RKO (cell line): ENCODE data around the gene NDUFAF7.
"Not testable (repeated sequence)": the region's sequence is repeated elsewhere in the genome, so short reads cannot be mapped to it uniquely, and the experiment has no call there.

ENCODE experiments used
- DNase-seq: peaks from one replicate; pipeline ENCODE4 v3.0.0-alpha.2; 2016; ENCODE audit warnings: low spot score

NDUFAF7 gene

DNA sequence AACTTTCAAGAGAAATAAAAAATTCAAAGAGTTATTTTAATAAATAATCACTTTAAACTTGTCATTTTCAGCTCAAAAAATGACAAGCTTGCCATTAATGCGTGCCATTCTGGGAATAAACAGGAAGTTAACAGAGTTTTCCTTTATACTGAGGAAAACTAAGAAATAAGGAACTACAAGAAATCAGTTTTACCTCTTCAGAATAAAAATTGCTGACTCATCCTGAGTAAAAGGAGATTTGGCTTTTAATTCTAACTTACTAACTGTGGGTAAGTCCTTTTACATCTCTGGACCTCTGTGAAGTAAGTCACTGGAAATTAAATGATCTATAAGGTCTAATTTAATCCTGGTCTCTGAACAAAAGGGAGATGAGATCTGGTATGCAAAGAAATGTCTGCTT lies 16.2 kb upstream of the NDUFAF7 start:
- DNase-seq: no peak

DNA sequence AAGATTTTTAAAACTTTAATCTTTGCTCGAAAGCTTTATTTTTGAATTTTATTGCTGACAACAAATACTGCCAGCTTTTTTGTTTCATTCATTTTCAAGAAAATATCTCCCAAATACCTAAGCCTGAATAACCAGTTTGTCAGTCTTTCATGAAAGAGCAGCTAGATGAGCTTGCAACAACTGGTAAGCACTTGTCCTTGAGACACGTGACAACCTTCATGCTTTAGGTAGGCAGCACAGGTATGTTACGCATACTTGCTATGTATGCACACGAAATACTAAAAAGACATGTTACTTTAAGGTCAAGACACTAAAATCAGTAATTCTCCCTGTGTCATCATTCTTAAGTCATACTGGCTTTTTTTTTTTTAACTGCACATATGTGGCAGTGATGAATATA lies 12.4 kb upstream of the NDUFAF7 start:
- no peak for DNase-seq

DNA sequence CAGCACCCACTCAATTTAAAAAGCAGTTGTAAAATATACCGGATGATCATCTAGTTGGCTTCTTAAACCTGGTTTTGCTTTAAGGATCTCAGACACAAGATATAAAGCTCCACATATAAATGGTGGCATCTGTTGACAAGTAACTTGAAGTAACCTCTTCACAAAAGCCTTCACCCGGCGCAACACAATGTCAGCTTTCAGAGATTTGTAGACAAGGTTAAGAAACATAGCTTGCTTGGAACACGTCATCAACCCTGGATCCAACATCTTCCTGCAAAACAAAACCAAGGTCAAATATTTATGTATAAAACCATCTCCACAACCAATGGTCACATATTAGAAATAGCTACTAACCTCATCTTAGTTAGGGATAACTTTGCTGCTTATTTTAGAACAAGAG lies 8.3 kb upstream of the NDUFAF7 start:
- DNase-seq: no peak

DNA sequence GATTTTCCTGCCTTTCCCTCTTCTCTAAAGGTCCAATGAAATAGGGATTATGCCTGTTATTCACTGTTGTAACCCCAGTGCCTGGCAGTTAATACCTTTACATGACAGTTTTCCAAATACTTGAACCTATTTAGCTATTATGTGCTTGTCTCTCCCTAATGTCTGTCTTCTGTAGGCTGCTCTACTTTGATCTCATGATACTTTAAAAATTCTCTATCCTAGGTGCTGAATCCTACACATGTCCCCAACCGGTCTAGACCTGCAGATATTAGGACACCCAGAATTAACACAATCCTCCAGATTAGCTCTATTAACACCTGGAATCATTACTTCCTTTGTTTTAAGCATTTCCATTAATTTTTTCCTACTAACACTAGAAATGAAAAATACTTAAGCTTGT lies 7.4 kb upstream of the NDUFAF7 start:
- DNase-seq: peak; percentile 19

DNA sequence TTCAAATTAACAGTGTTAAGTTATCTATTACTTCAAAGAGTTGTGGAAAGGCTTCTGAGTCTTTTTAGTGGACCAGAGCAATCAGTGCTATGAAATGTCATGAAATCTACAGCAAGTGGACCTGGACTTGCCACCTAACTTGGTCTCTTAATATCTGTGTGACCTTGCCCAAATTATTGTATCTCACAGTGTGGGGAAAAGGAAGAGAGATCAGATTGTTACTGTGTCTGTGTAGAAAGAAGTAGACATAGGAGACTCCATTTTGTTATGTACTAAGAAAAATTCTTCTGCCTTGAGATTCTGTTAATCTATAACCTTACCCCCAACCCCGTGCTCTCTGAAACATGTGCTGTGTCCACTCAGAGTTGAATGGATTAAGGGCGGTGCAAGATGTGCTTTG lies 6.3 kb upstream of the NDUFAF7 start:
- not testable (repeated sequence) for DNase-seq

DNA sequence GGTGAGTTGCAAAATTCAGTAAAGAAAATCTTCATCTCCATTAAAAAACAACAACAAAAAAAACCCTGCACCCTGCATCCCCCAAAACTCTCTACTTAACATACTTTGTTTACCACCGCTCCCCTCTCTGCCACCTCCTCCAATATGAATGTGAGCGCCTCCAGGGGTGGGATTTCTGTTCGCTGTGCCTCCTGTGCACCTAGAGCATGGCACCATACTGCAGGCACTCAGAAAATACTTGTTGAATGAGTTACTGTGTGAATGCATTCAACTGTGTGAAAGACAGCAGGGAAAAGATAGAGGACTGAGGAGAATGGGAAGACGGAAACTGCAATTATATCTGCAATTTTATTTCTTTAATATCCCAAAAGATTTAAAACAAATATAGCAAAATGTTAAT lies 4.6 kb upstream of the NDUFAF7 start:
- peak; percentile 5 for DNase-seq

DNA sequence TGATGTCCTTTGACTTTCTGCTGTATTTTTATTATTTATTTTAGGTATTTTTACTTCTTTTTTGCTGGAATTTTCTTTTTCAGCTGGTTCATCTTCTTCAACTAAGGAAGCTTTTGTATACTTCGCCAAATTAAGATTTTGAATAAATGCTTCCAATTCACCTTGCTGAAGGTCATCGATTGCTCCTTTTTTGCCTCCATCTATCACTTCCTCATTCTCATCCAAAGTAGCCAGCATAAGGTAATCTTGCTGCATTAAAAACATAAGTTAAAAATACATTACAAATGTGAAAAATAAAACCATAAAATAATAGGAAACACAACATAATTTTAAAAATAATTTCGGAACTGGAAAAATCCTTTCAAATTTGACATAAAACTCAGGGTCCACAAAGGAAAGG lies 2.7 kb upstream of the NDUFAF7 start:
- no peak for DNase-seq

DNA sequence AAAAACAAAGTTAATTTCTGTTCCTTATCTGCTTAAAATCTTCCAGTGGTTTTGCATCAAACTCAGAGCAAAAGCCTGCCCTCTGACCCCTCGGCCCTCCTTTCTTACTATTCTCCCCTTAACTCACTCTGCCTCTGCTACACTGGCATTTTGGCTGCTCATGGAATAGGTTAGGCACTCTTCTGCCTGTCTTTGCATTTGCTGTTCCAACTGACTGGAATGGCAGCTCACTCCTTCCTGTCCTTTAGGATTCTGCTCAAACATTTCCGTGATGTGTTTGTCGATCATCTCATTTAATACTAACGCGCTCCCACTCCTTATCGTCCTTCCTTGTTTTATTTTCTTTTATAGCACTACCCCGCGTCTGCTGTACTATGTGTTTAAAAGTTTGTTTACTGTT lies 877 bp upstream of the NDUFAF7 start:
- DNase-seq: peak; percentile 65

DNA sequence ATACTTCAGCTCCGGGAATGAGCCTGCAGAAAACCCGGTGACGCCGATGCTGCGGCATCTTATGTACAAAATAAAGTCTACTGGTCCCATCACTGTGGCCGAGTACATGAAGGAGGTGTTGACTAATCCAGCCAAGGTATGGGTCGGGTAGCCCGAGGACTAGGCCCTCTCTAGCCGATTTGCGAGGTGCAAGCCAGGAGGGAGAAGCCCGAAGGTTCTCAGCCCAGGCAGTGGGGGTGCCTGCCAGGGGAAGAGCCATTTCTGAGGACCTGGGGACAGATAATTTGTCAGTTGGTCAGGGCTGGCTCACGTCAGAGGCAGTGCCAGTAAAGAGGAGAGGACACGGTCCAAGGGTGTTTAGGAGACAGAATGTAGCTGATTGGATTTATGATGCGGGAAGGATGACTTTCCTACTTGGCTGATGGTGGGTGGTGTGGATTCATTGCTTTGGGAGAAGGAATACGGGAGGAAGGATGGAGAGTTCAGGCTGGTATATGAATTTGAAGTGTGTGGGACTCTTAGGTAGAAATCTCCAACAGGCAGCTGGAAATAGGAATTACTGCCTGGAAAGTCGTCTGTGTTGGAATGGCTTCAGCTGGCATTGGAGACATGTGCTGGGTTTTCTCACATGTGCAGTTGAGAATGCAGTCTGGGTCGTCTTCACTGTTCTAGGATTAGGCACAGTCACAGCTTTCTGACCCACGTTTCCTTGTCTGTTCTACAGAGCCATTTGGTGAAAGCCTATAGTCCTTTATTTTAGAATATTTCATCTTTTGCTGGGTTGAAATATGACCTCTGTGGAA lies 874 bp downstream of the NDUFAF7 start:
- DNase-seq: peak; percentile 52

DNA sequence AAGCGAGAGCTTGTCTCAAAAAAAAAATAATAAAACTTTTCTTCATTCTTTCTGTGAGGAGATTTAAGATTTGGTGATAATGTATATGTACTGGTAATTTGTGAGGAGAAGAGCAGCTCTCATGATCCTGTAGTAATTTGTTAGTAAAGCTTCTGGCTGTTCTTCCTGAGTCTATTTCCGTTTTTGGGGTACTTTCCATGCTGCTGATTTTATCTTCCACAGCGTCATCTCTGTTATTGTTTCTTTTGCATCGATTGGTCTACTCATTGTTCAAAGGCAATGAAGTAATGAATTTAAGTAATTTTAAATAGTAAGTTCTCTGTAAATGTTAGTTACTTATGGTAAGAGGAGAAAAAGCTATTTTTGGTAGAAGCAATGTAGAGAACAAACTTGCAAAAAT lies 12.0 kb downstream of the NDUFAF7 start:
- no peak for DNase-seq

DNA sequence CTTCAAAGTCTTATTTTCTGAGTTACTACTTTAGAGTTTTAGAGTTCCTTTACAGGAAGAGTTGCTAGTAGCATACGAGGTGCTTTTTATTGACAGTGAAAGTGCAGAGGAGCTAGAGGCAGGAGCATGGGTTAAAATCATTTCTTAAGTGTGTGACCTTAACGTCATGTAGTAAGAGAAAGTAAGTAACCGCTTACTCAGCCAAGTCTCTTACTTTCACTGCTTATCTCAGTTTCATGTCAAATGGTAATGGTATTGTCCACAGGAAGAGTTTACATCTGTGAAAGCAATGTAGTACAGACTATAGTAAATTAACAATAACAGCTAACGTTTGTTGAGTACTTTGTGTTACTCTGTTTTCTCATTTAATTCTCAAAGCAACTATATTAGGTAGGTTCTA lies 12.6 kb downstream of the NDUFAF7 start:
- no peak for DNase-seq

DNA sequence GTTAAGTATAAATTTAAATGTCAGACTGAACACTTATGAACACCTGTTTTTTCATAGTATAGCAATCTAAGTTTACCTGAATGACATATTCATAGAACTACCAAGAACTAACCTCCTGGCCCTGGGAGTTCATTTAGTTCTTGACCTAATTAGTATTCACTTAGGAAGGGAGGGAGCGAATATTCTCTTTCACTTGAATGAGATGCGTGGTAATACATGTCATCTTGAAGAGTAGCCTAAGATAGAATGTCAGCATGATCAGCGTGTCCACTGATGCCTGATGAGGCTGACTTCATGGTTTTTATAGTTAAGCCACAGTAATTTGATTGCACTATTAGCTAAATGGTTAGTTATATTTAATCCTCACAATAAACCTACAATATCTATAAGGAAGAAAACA lies 13.3 kb downstream of the NDUFAF7 start:
- no peak for DNase-seq

DNA sequence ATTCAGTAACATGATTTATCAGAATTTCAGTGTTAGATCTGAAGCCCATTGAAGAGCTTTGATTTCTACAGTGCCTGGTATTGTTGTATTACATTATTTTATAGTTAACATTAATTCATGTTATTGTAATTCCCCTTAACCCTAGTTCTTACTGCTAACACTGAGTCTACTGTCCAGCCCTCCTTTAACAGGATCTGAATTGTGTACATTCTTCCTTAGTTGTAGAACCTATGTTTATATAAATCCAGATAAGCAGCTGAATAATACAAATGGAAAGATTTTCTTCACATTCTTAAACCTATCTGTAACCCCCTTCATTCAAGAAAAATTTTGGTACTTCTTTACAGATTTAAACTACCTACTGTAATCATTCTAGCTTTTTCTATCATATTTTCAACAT lies 14.7 kb downstream of the NDUFAF7 start:
- DNase-seq: no peak

DNA sequence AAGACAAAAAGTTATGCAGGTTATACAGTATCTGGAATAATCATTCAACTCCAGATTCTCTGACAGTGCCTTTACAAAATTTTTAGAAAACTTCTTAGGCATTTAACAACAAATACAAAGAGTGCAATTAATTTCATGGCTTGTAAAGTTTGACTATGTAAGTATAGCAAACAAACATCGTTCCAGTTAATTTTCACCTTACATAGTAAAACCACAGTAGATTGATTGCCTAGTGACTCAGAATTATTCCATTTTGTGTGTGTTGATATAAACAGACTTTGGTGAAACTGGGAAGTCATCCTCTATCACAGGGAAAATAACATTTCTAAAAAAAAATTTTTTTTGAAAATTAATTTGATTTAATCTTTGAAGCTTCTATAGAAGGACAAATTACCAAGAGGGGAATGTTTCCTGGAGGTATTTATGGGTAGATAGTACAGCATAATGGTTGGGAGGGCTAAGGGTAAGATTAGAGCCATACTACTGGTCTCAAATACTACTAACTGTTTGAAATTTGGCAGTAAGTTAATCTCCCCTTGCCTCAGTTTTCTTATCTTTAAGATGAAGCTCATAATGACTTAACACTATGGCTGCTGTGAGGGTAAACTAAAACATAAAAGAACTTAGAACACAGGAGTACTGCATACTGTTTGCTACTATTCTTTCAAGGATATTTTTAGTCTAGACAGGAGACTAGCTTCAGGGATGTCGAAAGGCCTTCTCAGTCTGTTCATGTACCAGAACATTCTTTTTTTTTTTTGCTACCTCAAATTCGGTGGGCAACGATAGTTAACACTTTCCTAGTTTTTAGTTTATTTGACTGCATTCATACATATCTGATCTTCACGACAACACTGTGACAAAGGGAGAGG lies 19.6 kb downstream of the NDUFAF7 start:
- no peak for DNase-seq

DNA sequence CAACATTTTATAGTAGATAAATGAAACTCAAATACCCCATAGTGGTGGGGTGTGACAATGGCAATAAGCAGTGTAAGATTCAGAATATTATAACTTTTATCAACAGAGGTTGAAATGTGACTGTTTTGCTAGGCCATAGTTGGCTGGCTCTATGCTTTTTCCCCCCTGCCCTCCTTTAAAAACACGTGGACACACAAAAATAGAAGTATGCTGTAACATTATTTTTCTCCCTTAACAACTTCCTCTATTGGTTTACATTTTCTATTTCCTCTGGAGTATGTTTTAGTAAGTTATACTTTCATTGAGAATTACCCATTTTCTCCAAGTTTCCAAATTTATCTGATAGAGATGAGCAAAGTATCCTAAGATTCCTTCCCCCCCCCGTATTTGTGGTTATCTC lies 31.1 kb downstream of the NDUFAF7 start:
- no peak for DNase-seq

DNA sequence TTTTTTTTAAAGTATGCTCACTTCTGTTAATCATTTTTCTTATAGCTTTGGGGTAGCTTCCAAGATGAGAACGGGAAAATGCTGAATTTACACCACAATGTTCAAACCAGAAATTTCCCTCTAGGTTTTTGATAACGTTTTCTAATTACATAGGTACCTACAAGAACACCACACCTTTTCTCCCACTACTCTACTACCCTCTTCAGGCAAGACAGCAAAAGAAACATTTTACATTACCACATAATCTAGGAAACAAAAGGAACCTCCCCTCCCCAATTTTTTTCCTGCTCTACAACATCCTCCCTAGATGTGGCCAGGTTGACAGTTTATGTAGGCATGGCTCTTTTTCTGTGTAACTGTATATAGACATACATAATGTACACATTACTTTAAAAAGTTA lies 32.4 kb downstream of the NDUFAF7 start:
- no peak for DNase-seq

DNA sequence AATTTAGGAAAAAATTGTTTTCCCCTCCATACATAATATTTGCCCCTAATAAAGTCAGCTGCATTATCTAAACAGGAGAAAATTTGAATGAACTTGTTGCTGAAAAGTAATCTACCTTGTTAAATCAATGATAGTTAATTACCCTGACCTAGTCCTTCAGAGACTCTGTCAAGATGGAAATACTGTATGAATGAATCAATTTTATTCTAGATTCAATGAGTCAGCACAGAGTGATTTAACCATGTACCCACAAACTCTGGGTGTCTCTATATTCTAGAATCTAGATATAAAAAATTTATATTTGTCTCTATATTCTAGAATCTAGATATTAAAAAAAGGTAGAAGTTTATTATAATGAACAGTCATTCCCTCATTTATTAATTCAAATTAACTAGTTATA lies 36.2 kb downstream of the NDUFAF7 start:
- no peak for DNase-seq

DNA sequence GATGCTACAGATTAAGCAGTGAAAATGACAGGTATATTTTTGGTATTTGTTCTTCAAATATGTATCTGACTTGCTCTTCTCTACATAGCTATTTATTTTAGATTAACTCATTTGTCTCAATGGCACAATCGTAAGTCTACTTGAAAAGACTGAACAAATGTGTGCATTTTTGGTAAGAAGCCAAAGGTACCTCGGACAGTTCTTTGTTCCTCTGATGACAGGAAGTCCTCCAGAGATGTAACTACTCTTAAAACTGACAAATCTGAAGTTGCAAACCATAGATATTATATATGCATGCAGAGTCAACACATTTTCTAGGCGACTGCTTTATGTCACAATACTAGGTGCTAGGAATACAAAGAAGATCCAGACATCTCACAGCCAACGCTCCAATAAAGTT lies 36.7 kb downstream of the NDUFAF7 start:
- DNase-seq: no peak

DNA sequence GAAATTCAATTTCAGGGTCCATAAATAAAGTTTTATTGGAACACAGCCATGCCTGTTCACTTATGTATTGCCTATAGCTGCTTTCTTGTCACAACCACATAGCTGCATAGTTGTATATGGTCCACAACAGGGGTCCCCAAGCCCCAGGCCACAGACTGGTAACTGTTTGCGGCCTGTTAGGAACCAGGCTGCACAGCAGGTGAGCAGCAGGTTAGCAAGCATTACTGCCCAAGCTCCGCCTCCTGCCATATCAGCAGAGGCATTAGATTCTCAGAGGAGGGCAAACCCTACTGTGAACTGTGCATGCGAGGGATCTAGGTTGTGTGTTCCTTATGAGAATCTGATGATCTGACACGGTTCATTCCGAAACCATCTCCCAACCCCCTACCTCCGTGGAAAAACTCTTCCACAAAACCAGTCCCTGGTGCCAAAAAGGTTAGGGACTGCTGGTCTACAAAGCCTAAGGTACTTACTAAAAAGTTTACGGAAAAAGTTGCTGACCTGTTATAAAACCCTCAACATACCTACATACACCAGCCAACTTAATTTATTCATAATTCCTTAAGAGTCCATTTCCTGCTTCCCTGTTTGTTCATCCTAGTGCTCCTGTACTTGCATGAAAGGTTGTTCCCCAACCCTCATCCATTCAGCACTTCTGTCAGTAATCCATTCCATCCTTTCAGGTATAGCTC lies 40.1 kb downstream of the NDUFAF7 start:
- DNase-seq: no peak

DNA sequence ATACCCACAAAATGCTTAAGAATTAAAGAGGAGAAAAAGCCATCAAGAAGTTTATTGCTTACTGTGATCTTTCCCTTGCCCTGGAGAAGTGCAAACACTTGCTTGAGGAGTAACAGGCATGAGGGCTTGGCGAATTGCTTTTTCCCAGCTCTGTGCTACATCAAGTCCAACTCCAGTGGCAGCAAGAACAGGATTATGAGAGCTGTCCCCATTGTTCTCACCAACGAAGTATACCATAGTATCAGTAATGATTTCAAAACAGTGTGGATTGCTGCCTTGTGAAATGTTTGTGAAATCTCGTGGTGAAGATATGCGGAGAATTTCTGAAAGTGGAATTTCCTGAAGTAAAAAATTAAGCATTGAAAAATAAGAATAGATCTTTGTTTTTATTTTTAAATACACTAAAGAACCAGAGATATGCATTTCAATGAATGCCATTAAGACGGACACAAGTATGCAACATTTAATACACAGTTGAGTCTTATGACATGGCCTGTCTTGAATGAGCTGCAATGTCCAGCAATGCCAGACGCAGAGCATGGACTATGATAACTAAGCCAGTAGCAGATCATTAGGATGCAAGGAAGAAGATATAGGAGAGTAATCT lies 43.0 kb downstream of the NDUFAF7 start:
- no peak for DNase-seq

DNA sequence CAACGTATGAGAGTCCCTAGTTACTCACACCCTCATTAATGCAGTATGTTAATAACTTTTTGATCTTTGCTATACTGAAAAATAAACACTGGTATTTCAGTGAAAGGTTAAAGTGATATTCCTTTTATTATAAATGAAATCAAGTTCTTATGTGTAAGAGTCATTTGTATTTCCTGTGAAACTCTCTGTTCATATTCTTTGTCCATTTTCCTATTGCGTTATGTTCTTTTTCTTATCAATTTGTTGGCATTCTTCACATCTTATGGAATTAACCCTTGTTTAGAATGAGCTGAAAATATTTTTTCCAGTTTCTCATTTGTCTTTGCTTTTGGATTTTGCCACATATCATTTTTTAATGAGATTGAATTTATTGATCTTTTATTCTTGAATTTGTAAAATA lies 44.8 kb downstream of the NDUFAF7 start:
- DNase-seq: no peak

DNA sequence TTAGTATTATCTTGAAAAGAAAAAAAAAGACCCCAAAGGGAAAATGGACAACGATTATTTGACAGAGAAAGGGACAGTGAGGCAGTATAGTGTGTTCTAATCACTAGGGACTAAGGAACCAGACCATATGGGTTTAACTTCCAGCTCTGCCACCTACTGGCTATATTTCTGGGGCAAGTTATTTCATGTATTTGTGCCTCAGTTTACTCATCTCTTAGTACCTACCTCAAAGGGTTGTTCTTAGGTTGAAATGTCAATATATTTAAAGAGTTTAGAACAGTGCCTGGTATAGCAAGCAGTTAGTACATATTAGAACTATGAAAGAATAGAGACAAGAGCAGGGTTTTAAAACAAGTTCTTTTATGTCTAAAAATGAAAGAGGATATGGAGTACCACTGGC lies 50.5 kb downstream of the NDUFAF7 start:
- DNase-seq: no peak
